ENCODE results near the gene ZMYND8.
"Not testable (repeated sequence)": the region's sequence is repeated elsewhere in the genome, so short reads cannot be mapped to it uniquely, and the experiment has no call there.

ZMYND8 gene

DNA sequence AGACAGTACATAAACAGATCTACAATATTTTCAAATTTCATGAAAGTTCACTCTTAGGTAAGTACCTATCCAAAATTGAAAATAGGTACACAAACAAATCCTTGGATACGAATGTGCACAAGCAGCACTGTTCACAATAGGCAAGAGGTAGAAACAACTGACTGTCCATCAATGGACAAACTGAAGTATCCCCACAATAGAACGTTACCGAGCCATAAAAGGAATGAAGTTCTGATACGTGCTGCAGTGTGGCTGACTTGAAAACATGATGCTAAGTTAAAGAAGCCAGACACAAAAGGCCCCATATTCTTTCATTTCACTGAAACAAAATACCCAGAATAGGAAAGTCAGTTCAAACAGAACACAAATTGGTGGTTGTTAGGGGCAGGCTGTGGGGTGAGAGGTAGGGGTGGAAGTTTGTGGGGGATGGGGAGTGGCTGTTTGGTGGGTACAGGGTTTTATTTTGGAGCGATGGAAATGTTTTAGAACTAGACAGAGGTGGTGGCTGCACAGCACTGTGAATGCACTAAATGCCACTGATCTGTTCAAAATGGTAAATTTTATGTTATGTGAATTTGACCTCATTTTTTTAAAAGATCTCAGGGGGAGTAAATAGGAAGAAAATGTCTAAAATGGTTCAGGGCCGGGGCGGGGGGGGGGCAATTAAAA is 89.5 kb downstream of the ZMYND8 start:
- TF ChIP-seq, protein P1, sequence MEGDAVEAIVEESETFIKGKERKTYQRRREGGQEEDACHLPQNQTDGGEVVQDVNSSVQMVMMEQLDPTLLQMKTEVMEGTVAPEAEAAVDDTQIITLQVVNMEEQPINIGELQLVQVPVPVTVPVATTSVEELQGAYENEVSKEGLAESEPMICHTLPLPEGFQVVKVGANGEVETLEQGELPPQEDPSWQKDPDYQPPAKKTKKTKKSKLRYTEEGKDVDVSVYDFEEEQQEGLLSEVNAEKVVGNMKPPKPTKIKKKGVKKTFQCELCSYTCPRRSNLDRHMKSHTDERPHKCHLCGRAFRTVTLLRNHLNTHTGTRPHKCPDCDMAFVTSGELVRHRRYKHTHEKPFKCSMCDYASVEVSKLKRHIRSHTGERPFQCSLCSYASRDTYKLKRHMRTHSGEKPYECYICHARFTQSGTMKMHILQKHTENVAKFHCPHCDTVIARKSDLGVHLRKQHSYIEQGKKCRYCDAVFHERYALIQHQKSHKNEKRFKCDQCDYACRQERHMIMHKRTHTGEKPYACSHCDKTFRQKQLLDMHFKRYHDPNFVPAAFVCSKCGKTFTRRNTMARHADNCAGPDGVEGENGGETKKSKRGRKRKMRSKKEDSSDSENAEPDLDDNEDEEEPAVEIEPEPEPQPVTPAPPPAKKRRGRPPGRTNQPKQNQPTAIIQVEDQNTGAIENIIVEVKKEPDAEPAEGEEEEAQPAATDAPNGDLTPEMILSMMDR (IDR thresholded peaks at IDR 0.05; ENCODE audit: control insufficient read depth, extremely low read depth, insufficient read depth) = no peak
- H3K4me3 ChIP-seq (ENCODE audit: low read depth, low read length) = no peak overlapping the region
- no peak for DNase-seq (ENCODE audit: low read depth)

DNA sequence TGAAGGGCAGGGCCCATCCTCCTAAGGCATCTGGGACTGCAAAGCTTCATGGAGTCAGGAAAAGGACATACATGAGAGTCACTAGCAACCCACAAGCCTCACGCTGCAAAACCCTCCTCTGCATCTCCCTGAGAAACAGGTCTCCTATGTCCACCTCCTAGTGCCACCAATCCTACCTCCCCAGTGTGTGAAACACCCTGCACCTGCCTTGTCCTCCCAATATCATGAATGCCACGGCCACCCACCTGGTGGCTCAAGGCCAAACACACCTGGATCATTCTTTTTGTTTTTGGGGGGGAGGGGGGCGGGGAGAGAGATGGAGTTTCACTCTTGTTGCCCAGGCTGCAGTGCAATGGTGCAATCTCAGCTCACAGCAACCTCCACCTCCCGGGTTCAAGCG is 90.5 kb downstream of the ZMYND8 start:
- no peak overlapping the region for H3K4me3 ChIP-seq (ENCODE audit: low read depth, low read length)
- TF ChIP-seq, protein P1 (IDR thresholded peaks at IDR 0.05; ENCODE audit: control insufficient read depth, extremely low read depth, insufficient read depth) = no peak
- DNase-seq (ENCODE audit: low read depth) = no peak

DNA sequence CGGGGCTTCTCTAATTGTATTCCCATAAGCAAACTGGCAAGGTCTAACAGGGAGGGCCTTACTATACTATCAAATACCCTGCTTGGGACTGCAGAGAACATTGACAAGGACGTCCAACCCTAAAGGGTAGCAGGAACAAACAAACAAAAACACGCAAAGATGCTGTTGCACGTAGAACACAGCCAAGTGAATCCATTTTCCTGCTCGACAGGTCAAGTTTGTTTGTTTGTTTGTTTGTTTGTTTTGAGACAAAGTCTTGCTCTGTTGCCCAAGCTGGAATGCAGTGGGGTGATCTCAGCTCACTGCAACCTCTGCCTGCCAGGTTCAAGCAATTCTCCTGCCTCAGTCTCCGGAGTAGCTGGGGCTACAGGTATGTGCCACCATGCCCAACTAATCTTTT is 91.3 kb downstream of the ZMYND8 start:
- no peak for DNase-seq (ENCODE audit: low read depth)
- H3K4me3 ChIP-seq (ENCODE audit: low read depth, low read length) = no peak overlapping the region
- TF ChIP-seq, protein P1 (IDR thresholded peaks at IDR 0.05; ENCODE audit: control insufficient read depth, extremely low read depth, insufficient read depth) = no peak

DNA sequence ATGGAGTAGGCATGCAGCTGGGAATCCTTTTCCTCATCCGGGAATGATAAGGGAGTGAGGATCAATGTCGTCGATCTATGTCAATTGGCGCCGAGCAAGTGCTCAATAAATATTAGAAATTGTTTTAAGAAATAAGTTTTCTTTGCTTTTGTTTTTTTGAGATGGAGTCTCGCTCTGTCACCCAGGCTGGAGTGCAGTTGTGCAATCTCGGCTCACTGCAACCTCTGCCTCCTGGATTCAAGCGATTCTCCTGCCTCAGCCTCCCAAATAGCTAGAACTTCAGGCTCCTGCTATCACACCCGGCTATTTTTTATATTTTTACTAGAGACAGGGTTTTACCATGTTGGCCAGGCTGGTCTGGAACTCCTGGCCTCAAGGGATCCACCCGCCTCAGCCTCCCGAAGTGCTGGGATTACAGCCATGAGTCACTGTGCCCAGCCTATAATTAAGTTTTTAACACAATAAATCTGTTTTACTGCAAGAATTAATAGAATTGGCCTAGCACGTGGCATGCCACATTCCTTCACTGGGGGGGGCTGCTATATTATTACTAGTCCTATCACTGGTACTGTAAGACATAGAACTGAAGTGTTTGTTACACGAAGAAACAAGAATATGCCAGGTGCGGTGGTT is 92.2 kb downstream of the ZMYND8 start:
- DNase-seq (ENCODE audit: low read depth); H3K4me3 ChIP-seq (ENCODE audit: low read depth, low read length): not testable (repeated sequence)

DNA sequence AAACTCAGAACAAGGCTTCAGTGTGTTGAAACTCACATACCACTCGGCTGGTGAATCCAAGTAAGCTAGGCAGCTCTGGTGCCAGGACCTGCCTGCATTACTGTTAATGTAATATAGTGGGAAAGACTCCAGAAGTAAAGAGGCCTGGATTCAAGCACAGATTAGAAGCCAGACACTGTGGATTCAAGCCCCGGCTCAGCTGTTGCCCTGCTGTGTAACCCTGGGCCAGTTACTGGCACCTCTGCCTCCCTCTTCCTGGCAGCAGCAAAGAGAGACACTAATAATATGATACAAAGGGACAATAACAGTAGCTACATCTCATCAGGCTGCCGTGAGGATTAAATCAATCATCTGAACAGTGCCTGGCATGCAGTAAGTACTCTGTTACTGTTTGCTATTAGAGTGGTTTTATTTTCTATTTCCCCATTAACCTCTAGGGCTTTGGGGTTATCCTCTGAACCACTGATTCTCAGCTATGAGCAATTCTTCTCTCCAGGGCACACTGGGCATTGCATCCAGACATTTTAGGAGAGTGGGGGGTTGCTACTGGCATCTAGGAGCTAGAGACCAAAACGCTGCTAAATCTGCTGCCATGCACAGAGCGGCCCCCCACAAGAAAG is 92.9 kb downstream of the ZMYND8 start:
- no peak overlapping the region for H3K4me3 ChIP-seq (ENCODE audit: low read depth, low read length)
- DNase-seq (ENCODE audit: low read depth) = no peak

DNA sequence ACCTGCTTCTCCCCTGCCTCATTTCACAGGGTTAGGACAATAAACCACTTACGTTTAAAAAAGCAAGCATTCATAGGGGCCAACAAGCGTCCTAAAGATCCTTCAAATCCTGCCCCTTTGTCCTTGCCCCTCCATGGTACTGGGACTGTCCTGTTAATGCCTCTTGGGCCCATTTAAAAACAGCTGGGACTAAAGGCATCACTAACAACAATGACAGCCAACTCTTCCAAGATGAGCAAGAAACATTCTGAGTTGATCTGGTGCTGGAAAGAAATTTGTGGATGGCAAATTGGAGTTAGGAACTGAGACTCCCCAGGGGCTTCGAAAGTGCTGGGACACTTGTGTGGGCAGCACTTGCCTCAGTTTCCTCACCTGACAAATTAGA is 93.4 kb downstream of the ZMYND8 start:
- no peak overlapping the region for H3K4me3 ChIP-seq (ENCODE audit: low read depth, low read length)
- DNase-seq (ENCODE audit: low read depth) = no peak
- TF ChIP-seq, protein P1 (IDR thresholded peaks at IDR 0.05; ENCODE audit: control insufficient read depth, extremely low read depth, insufficient read depth) = no peak

More for the DNA sequence above, 92.9 kb downstream of the ZMYND8 start:
- TF ChIP-seq, protein P1 (IDR thresholded peaks at IDR 0.05; ENCODE audit: control insufficient read depth, extremely low read depth, insufficient read depth) = no peak

DNA sequence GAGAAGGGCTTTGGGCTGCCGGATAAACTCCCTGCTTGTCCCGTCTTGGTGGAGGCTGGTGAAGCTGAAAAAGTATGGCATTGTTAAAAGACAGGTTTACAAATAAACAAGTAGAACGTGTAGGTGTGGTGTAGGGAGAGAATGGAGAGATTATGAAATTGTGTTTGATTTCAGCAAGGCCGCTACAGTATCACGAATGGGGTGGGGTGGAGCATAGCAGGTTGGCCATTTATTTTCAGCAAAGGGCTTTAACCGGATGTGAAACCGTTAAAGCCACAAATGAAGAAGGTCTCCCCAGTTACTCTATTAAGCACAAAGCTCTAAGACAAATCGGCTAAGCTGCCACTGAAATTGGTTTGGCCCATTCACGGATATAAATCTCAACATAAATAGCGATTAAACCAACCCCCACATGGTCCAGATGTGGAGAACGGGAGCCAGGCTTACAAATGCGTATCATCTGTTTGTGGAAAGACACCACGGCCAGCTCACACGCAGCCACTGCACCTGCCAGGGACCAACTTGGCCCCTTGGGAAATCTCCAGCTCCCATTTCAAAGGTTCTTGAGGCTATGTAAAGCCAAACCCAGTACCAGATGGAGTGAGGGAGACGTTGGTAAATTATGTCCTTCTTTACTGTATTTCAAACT is 94.0 kb downstream of the ZMYND8 start:
- TF ChIP-seq, protein P1 (IDR thresholded peaks at IDR 0.05; ENCODE audit: control insufficient read depth, extremely low read depth, insufficient read depth) = no peak
- DNase-seq (ENCODE audit: low read depth) = no peak
- H3K4me3 ChIP-seq (ENCODE audit: low read depth, low read length) = no peak overlapping the region
